PC-9 (cell line): Measurements from ENCODE around the gene ARMH1. TPM values are rescaled to one million over a fixed set of nuclear protein-coding genes. Genes with fewer than 3 reads are reported as not detected.

ENCODE experiments used
- BruUV-seq: library from RNA; stranded (reverse); fragments of 400-500 nt; replicated peaks from 2 replicates; lab custom pipeline; 2021; lab: Mats Ljungman, UMichigan
- CTCF ChIA-PET: fragments of 300-600 bp; sonication (Branson Sonifier 250); formaldehyde crosslinking; loops from one replicate; lab custom pipeline; 2022; ENCODE audit warnings: antibody characterized with exemption; lab: Charles Lee
- POLR2A ChIA-PET: fragments of 300-600 bp; sonication (Branson Sonifier 250); formaldehyde crosslinking; loops from one replicate; lab custom pipeline; 2022; ENCODE audit warnings: antibody characterized with exemption; ENCODE audit not compliant: unreplicated experiment; lab: Charles Lee
- DNase-seq, 2 experiments: peaks; one replicate each; pipeline versions ENCODE4 v3.0.0 to v3.0.0-alpha.2; 2015 to 2022; ENCODE audit warnings: mixed read lengths in 1 of 2
- H2AFZ ChIP-seq: fragments of 200-600 bp; sonication (generic); 2 replicates; pipeline ENCODE4 v1.8.1; 2017; ENCODE audit warnings: antibody characterized with exemption
- H3F3A ChIP-seq: fragments of 200-600 bp; sonication (generic); 2 replicates; pipeline ENCODE4 v1.8.1; 2017; ENCODE audit warnings: antibody characterized with exemption, mild to moderate bottlenecking, low read depth; ENCODE audit not compliant: insufficient read depth
- H3K27ac ChIP-seq: fragments of 200-600 bp; sonication (generic); 2 replicates; pipeline ENCODE4 v1.6.1; 2016; ENCODE audit warnings: mixed run types
- H3K27me3 ChIP-seq: fragments of 200-600 bp; sonication (generic); 2 replicates; pipeline ENCODE4 v1.6.1; 2016; ENCODE audit warnings: low read depth, mixed run types; ENCODE audit not compliant: insufficient read depth
- H3K36me3 ChIP-seq: fragments of 200-600 bp; sonication (generic); 2 replicates; pipeline ENCODE4 v1.6.1; 2016; ENCODE audit warnings: low read depth, mixed run types
- H3K4me1 ChIP-seq: fragments of 200-600 bp; sonication (generic); replicated peaks from 2 replicates; pipeline ENCODE4 v1.6.1; 2016; ENCODE audit warnings: mixed run types; ENCODE audit not compliant: insufficient read depth
- H3K4me2 ChIP-seq: fragments of 200-600 bp; sonication (generic); 2 replicates; pipeline ENCODE4 v1.6.1; 2017; ENCODE audit warnings: mixed run types
- H3K4me3 ChIP-seq: fragments of 200-600 bp; sonication (generic); 2 replicates; pipeline ENCODE4 v1.6.1; 2016; ENCODE audit warnings: mixed run types
- H3K79me2 ChIP-seq: fragments of 200-600 bp; sonication (generic); 2 replicates; pipeline ENCODE4 v1.6.1; 2017; ENCODE audit warnings: low read depth, mixed run types
- H3K9me2 ChIP-seq: fragments of 200-600 bp; sonication (generic); 2 replicates; pipeline ENCODE4 v1.8.1; 2017; ENCODE audit warnings: mild to moderate bottlenecking; ENCODE audit not compliant: insufficient read depth
- H3K9me3 ChIP-seq: fragments of 200-600 bp; sonication (generic); 2 replicates; pipeline ENCODE4 v1.8.1; 2016; ENCODE audit warnings: low read depth; ENCODE audit not compliant: insufficient read depth
- H4K20me1 ChIP-seq: fragments of 200-600 bp; sonication (generic); 2 replicates; pipeline ENCODE4 v1.8.1; 2017; ENCODE audit not compliant: insufficient read depth
- EZH2 ChIP-seq: fragments of 200-600 bp; sonication (generic); IDR thresholded peaks from 2 replicates; pipeline ENCODE4 v1.8.0; 2017; ENCODE audit warnings: antibody characterized with exemption, low read depth
- intact Hi-C: fragments of 100-400 bp; cut with micrococcal nuclease; formaldehyde crosslinking; loops from one replicate; pipeline ENCODE4 v1.10.0; 2022; ENCODE audit not compliant: unreplicated experiment
- total RNA-seq: library from RNA; stranded (reverse); gene quantifications from 2 replicates; pipeline ENCODE4 v1.2.3, GENCODE V29; 2021
- TF ChIP-seq, protein P1 (sequence below): fragments of 200-600 bp; sonication (generic); conservative IDR thresholded peaks from 2 replicates; pipeline ENCODE4 v1.6.1; 2017; ENCODE audit warnings: mixed run types, antibody characterized with exemption, mild to moderate bottlenecking, moderate library complexity

ARMH1 gene
- total RNA-seq, 1 experiment from 2014 or later: 16.9 TPM

DNA sequence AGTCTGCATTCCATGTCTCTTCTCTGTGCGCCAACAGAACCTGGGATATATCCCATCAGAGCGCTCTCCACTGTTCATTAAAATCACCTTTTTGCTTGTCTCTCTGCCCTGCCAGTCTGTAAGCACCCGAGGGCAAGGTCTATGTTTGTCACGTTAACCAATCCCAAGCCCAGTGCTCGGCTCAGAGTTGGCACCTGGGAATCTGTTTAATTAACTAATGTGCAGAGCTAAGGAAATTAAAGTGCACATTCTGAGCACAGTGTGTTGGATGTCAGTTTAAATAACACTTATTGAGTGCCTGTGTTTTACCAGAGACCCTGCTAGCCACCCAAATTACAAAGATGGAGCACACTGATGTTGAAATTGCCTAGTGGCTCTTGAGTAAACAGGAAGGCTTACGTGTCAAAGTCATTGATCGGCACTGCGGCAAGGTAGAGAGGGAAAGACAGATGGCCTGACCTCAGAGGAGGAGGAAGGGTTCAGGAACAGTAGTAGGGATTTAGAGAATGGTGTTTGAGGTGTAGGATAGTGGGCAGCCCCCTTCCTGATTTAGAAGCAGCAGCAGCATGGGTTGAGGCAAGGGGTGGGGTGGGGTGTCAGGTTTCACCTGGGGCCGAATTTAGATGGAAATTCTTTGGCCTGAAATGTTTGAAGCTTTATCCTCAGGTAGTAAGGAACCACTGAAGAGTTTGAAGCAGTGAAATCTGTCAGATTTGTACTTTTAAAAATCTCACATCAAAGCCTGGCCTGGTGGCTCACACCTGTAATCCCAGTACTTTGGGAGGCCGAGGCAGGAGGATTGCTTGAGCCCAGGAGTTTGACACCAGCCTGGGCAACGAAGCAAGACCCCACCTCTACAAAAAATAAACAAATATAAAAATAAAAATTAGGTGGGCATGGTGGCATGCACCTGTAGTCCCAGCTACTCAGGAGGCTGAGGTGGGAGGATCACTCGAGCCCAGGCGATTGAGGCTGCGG is 7.7 kb downstream of the ARMH1 start:
- no peak for TF ChIP-seq EZH2
- TF ChIP-seq, protein P1, sequence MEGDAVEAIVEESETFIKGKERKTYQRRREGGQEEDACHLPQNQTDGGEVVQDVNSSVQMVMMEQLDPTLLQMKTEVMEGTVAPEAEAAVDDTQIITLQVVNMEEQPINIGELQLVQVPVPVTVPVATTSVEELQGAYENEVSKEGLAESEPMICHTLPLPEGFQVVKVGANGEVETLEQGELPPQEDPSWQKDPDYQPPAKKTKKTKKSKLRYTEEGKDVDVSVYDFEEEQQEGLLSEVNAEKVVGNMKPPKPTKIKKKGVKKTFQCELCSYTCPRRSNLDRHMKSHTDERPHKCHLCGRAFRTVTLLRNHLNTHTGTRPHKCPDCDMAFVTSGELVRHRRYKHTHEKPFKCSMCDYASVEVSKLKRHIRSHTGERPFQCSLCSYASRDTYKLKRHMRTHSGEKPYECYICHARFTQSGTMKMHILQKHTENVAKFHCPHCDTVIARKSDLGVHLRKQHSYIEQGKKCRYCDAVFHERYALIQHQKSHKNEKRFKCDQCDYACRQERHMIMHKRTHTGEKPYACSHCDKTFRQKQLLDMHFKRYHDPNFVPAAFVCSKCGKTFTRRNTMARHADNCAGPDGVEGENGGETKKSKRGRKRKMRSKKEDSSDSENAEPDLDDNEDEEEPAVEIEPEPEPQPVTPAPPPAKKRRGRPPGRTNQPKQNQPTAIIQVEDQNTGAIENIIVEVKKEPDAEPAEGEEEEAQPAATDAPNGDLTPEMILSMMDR: no peak
- H3K4me3 ChIP-seq: no peak overlapping the region
- H3K9me3 ChIP-seq: no peaks in the 10 kb centered on the region
- no TSS peak for BruUV-seq
- peaks cover 8% of the 10 kb centered on the region for H3K4me1 ChIP-seq
- no peaks in the 10 kb centered on the region for H3K9me2 ChIP-seq
- intact Hi-C loops: no loop called here
- CTCF ChIA-PET: no interaction called here
- no peak overlapping the region for H3K4me2 ChIP-seq
- H3K36me3 ChIP-seq: no peaks in the 10 kb centered on the region
- H3K79me2 ChIP-seq: no peaks in the 10 kb centered on the region
- H3K27me3 ChIP-seq: no peaks in the 10 kb centered on the region
- no peaks in the 10 kb centered on the region for H4K20me1 ChIP-seq
- no peak overlapping the region for H2AFZ ChIP-seq
- no peak for DNase-seq
- H3F3A ChIP-seq: peaks cover 8% of the 10 kb centered on the region; the same call in 1 of the 2 replicates
- no peak overlapping the region for H3K27ac ChIP-seq
- POLR2A ChIA-PET: no interaction called here

DNA sequence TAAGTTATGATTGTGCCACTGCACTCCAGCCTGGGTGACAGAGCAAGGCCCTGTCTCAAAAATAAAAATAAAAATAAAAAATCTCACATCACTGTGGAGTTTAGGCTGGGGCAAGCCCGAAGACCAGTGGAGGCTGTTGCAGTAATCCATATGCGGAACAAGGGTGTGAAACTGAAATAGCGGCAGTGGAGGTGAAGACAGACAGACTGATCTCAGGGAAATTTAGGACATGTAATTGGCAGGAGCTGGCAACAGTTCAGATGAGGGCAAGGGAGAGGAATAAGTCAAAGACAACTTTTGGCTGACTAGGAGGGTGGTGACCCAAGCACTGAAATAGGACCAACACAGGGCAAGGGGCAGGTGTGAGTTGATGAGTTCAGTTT is 8.4 kb downstream of the ARMH1 start:
- H3K4me1 ChIP-seq: peaks cover 1% of the 10 kb centered on the region
- BruUV-seq: no TSS peak
- H3K9me2 ChIP-seq: no peaks in the 10 kb centered on the region
- TF ChIP-seq EZH2: no peak
- TF ChIP-seq, protein P1: no peak
- ChIA-PET POLR2A (no interaction called here), CTCF (no interaction called here)
- H3K4me3 ChIP-seq: no peak overlapping the region
- H3K4me2 ChIP-seq: no peak overlapping the region
- no peak overlapping the region for H2AFZ ChIP-seq
- DNase-seq: no peak
- peaks cover under 1% of the 10 kb centered on the region; the same call in 1 of the 2 replicates for H3F3A ChIP-seq
- no peaks in the 10 kb centered on the region for H3K36me3 ChIP-seq
- H3K27ac ChIP-seq: no peak overlapping the region
- intact Hi-C loops: no loop called here
- H3K9me3 ChIP-seq: no peaks in the 10 kb centered on the region
- H3K79me2 ChIP-seq: no peaks in the 10 kb centered on the region
- no peaks in the 10 kb centered on the region for H3K27me3 ChIP-seq
- no peaks in the 10 kb centered on the region for H4K20me1 ChIP-seq

DNA sequence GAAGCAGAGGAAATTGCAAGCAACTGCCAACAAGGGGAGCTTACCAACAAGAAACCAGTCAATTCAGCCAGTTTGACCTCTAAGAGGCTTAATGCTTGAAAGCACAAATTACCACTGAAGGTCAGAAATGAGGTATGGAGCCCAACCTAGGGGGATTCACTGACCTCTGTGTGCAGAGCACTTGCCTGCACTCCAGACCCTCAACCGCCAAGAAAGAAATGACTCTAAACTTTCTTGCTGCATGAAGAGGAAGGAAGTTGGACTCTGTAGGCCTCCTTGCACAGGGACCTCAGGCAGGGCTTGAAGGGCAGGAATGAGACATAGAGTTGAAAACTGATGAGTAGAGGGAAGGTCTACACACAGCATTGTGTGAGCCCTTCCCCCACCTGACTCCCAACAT is 10.0 kb downstream of the ARMH1 start:
- Histone ChIP-seq H3K4me2 (no peak overlapping the region), H3K4me1 (peaks cover 6% of the 10 kb centered on the region; the same call in 1 of the 2 replicates), H4K20me1 (no peaks in the 10 kb centered on the region), H3K79me2 (no peaks in the 10 kb centered on the region), H3K27me3 (no peaks in the 10 kb centered on the region), H3K27ac (no peak overlapping the region), H3K36me3 (no peaks in the 10 kb centered on the region), H3F3A (peaks cover 6% of the 10 kb centered on the region; the same call in 1 of the 2 replicates), H3K4me3 (no peak overlapping the region), H2AFZ (no peak overlapping the region), H3K9me2 (no peaks in the 10 kb centered on the region), H3K9me3 (no peaks in the 10 kb centered on the region)
- DNase-seq: no peak
- POLR2A ChIA-PET: interaction anchor here (0.7 kb wide), 1 partner anchor 43 kb away, joined by 9 read pairs; no protein-coding TSS in a partner anchor
- intact Hi-C loops: no loop called here
- BruUV-seq: no TSS peak
- TF ChIP-seq, protein P1: no peak
- no peak for TF ChIP-seq EZH2
- CTCF ChIA-PET: interaction anchor here (0.6 kb wide), 1 partner anchor 122 kb away, joined by 4 read pairs; no protein-coding TSS in a partner anchor
